Ishikawa (cell line): Measurements from ENCODE around the gene PHF13.

ENCODE experiments used
- CEBPB ChIP-seq: IDR thresholded peaks from 2 replicates; pipeline ENCODE4 v1.6.1; 2012
- CREB1 ChIP-seq: IDR thresholded peaks from 2 replicates; pipeline ENCODE4 v1.6.1; 2012; ENCODE audit warnings: low read depth
- EGR1 ChIP-seq: IDR thresholded peaks from 2 replicates; pipeline ENCODE4 v1.6.1; 2012
- EP300 ChIP-seq: IDR thresholded peaks from 2 replicates; pipeline ENCODE4 v1.6.1; 2012; ENCODE audit warnings: borderline replicate concordance
- FOXM1 ChIP-seq: IDR thresholded peaks from 2 replicates; pipeline ENCODE4 v1.6.1; 2012; ENCODE audit warnings: low read depth, borderline replicate concordance
- MAX ChIP-seq: IDR thresholded peaks from 2 replicates; pipeline ENCODE4 v1.6.1; 2012
- NFIC ChIP-seq: IDR thresholded peaks from 2 replicates; pipeline ENCODE4 v1.6.1; 2012
- RAD21 ChIP-seq: IDR thresholded peaks from 2 replicates; pipeline ENCODE4 v1.6.1; 2012; ENCODE audit warnings: low read depth
- TAF1 ChIP-seq: IDR thresholded peaks from 2 replicates; pipeline ENCODE4 v1.6.1; 2012; ENCODE audit warnings: low read depth, mild to moderate bottlenecking
- TCF12 ChIP-seq: IDR thresholded peaks from 2 replicates; pipeline ENCODE4 v1.6.1; 2012; ENCODE audit warnings: low read depth
- TEAD4 ChIP-seq: IDR thresholded peaks from 2 replicates; pipeline ENCODE4 v1.6.1; 2012
- USF1 ChIP-seq: IDR thresholded peaks from 2 replicates; pipeline ENCODE4 v1.6.1; 2012
- YY1 ChIP-seq: IDR thresholded peaks from 2 replicates; pipeline ENCODE4 v1.6.1; 2012; ENCODE audit warnings: low read depth
- ZBTB7A ChIP-seq: IDR thresholded peaks from 2 replicates; pipeline ENCODE4 v1.6.1; 2012; ENCODE audit warnings: low read depth
- TF ChIP-seq, protein P1 (sequence below): IDR thresholded peaks from 2 replicates; pipeline ENCODE4 v1.6.1; 2012; ENCODE audit warnings: low read depth, mild to moderate bottlenecking

PHF13 gene

GRCh38 chr1:6653436-6654290 lies 40.1 kb downstream of the PHF13 start:
- TF ChIP-seq TCF12 (no peak), RAD21 (no peak), CREB1 (no peak), TAF1 (no peak), ZBTB7A (no peak), USF1 (no peak), MAX (no peak), FOXM1 (no peak), EGR1 (no peak), TEAD4 (no peak), CEBPB (no peak), YY1 (no peak), EP300 (no peak), NFIC (no peak)

GRCh38 chr1:6657138-6657537 lies 43.6 kb downstream of the PHF13 start:
- no peak for TF ChIP-seq YY1

DNA sequence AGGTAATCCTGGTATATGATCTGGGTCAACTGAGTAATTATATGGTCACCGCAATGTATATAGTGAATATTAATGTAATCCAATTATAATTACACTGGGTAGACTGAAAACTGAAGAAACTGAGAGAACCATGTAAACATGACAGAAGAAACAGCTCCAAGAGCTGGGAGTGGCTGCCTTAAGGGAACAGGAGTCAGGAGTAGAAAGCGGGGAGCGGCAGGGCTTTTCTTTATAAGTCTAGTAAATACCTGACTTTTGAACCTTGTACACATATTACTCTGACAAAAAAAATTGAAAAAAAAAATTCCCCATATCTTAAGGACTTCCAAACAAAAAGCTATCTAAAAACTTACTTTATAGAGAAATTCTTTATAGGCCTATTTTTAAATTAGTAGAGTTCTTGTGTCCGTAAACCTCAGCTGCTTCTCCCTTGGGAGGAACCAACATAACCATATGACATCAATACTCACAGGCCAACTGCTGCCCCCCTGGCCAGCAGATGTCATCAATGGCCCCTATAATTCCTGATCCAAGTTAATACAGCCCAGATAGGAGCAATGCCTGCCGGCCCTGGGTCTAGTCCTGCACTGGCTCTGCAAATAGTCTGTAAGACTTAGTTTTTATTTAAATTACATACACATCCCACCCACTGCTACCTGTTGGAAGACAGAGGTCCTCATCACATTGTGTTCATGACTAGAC lies 45.0 kb downstream of the PHF13 start:
- TF ChIP-seq MAX = no peak
- no peak for TF ChIP-seq USF1
- no peak for TF ChIP-seq YY1
- no peak for TF ChIP-seq ZBTB7A
- TF ChIP-seq, protein P1, sequence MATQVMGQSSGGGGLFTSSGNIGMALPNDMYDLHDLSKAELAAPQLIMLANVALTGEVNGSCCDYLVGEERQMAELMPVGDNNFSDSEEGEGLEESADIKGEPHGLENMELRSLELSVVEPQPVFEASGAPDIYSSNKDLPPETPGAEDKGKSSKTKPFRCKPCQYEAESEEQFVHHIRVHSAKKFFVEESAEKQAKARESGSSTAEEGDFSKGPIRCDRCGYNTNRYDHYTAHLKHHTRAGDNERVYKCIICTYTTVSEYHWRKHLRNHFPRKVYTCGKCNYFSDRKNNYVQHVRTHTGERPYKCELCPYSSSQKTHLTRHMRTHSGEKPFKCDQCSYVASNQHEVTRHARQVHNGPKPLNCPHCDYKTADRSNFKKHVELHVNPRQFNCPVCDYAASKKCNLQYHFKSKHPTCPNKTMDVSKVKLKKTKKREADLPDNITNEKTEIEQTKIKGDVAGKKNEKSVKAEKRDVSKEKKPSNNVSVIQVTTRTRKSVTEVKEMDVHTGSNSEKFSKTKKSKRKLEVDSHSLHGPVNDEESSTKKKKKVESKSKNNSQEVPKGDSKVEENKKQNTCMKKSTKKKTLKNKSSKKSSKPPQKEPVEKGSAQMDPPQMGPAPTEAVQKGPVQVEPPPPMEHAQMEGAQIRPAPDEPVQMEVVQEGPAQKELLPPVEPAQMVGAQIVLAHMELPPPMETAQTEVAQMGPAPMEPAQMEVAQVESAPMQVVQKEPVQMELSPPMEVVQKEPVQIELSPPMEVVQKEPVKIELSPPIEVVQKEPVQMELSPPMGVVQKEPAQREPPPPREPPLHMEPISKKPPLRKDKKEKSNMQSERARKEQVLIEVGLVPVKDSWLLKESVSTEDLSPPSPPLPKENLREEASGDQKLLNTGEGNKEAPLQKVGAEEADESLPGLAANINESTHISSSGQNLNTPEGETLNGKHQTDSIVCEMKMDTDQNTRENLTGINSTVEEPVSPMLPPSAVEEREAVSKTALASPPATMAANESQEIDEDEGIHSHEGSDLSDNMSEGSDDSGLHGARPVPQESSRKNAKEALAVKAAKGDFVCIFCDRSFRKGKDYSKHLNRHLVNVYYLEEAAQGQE = no peak
- no peak for TF ChIP-seq EGR1
- TF ChIP-seq NFIC = no peak
- TF ChIP-seq CREB1 = no peak
- TF ChIP-seq FOXM1 = no peak
- no peak for TF ChIP-seq TEAD4

DNA sequence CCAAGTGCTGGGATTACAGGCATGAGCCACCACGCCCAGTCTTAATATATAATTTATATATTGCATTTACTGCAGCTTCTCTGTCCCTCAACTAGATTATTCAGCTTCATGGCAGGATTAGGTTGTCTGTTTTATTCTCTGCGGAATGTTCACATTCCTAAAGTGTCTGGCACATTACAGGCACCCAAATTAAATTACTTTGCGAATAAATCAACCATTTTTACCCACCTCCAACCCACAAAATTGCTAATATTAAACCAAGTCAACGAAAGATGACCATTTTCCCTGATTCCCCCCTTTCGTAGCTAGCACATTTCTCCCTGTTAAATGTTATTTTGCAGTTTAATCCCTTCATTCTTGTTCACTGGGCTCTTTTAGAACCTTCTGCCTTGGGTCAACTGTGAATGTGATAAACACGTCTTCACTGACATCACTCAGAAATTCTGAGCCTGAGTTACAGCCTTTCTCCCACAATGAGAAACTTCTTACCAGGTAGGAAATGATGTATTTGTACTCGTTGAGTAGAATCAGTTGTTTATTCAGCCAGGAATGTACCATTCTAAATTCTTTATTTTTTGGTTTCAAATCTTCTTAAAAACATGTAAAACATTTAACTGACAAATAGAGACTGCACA lies 47.0 kb downstream of the PHF13 start:
- TF ChIP-seq, protein P1 = no peak
- TF ChIP-seq NFIC (no peak), CREB1 (no peak), TCF12 (no peak), FOXM1 (no peak), USF1 (no peak), CEBPB (no peak), YY1 (no peak), TEAD4 (no peak), RAD21 (no peak), MAX (no peak), EGR1 (no peak), EP300 (no peak), TAF1 (no peak)
